Measurements from ENCODE around the gene GRIN2D.

Gene GRIN2D

DNA sequence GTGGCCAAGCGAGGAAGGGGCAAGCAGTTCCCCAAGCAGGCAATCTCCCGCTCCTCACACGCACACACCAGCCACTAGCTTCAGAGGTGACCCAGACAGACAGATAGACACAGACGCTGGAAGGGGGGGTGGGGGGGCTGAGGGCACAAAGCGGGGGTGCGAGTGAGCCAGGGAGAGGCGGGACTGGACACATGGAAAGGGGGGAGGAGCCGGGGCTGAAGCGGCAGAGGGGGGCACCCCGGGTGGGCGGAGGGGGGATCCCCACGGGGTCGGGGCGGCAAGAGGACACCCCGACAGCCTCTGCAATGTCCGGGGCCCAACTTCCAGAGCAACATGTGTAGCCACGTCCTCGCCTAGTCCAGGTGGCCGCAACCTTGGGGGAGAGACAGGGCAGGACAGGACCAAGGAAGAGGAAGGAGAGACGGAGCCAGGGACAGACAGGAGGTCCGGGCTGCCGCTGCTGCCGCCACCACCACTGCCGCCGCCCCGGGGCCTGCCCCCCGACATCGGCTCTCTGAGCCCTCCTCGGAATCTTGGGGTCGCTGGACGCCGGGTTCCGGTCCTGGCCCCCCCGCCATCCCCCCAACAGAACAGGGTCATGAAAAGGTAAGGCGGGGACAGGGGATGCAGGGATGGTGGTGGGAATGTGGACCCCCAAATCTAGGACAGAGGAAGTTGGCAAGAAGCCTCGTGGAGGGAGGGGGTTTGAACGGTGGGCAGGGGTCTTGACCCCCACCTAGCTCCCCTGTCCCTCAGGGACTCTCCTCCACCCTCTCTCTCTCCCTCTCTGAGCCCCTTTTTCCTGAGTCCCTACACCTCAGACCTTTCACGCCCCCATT, 1.1 kb downstream of the GRIN2D start:
- no peak overlapping the region for H3K27ac ChIP-seq (ENCODE audit: low read depth, low read length, poor library complexity, severe bottlenecking)
- peaks cover 14% of the 10 kb centered on the region for H3K4me1 ChIP-seq (ENCODE audit: insufficient read depth, low read length, severe bottlenecking)
- H4K20me1 ChIP-seq (ENCODE audit: insufficient read depth, low read length): no peaks in the 10 kb centered on the region
- H3K9me2 ChIP-seq (ENCODE audit: low read depth, low read length): no peaks in the 10 kb centered on the region
- no peak overlapping the region for H2AFZ ChIP-seq (ENCODE audit: low read length)
- H3K36me3 ChIP-seq (ENCODE audit: insufficient read depth, low read length): no peaks in the 10 kb centered on the region
- no peak overlapping the region for H3K9ac ChIP-seq (ENCODE audit: low read length)
- no peak overlapping the region for H3K4me2 ChIP-seq (ENCODE audit: low read length)
- H3K27me3 ChIP-seq (ENCODE audit: insufficient read depth, low read length): peaks cover 8% of the 10 kb centered on the region; the same call in 1 of the 2 replicates
- H3K9me3 ChIP-seq (ENCODE audit: low read length): no peaks in the 10 kb centered on the region
- H3K79me2 ChIP-seq (ENCODE audit: insufficient read depth, low read length): no peaks in the 10 kb centered on the region
- H3K4me3 ChIP-seq (ENCODE audit: low read depth, low read length, poor library complexity, severe bottlenecking): no peak overlapping the region
- TF ChIP-seq, protein P1, sequence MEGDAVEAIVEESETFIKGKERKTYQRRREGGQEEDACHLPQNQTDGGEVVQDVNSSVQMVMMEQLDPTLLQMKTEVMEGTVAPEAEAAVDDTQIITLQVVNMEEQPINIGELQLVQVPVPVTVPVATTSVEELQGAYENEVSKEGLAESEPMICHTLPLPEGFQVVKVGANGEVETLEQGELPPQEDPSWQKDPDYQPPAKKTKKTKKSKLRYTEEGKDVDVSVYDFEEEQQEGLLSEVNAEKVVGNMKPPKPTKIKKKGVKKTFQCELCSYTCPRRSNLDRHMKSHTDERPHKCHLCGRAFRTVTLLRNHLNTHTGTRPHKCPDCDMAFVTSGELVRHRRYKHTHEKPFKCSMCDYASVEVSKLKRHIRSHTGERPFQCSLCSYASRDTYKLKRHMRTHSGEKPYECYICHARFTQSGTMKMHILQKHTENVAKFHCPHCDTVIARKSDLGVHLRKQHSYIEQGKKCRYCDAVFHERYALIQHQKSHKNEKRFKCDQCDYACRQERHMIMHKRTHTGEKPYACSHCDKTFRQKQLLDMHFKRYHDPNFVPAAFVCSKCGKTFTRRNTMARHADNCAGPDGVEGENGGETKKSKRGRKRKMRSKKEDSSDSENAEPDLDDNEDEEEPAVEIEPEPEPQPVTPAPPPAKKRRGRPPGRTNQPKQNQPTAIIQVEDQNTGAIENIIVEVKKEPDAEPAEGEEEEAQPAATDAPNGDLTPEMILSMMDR (IDR thresholded peaks at IDR 0.05; ENCODE audit: low read length): no peak
- TF ChIP-seq EZH2 (IDR thresholded peaks at IDR 0.05; ENCODE audit: borderline replicate concordance, low read length): no peak
- H3F3A ChIP-seq (ENCODE audit: insufficient read depth, low read length): 0 out of 2 replicates have a peak, but pooled peaks cover 4% of the 10 kb centered on the region

DNA sequence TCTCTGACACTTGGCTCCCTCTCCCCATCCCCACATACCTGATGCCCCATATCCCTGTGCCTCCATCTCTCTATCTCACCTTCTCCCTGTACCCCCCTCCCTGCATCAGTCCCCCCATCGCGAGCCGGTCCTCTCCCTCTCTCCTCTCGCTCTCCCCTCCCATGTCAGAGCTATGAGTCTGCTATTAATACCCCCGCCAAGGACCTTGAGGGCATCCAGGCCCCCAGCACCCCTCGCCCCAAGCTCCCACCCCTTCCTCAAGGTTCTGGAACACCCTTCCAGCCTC, 1.6 kb downstream of the GRIN2D start:
- Histone ChIP-seq H3K9ac (ENCODE audit: low read length) (no peak overlapping the region), H3K4me3 (ENCODE audit: low read depth, low read length, poor library complexity, severe bottlenecking) (no peak overlapping the region)

DNA sequence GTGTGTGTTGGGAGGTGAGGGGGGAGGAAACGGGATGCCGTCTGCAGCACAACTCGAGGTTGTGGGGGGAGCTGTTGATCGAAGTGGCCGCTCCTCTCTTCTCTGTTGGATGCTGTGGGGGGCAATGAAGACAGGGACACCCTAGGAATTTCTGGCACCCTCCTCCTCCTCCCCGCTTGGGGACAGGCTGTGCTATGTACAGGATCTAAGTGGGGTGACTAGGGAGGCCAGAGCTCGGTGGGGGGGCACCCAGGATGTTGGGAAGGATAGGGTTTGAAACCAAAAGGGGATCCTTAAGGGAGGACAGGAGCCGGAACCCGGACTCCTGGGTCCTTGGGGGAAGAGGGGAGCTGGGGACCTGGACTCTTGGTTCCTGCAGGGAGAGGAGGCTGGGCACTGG, 2.0 kb downstream of the GRIN2D start:
- Histone ChIP-seq H3K4me3 (ENCODE audit: low read depth, low read length, poor library complexity, severe bottlenecking) (no peak overlapping the region), H2AFZ (ENCODE audit: low read length) (no peak overlapping the region), H3K79me2 (ENCODE audit: insufficient read depth, low read length) (no peaks in the 10 kb centered on the region), H4K20me1 (ENCODE audit: insufficient read depth, low read length) (no peaks in the 10 kb centered on the region), H3K36me3 (ENCODE audit: insufficient read depth, low read length) (no peaks in the 10 kb centered on the region), H3K4me1 (ENCODE audit: insufficient read depth, low read length, severe bottlenecking) (peaks cover 15% of the 10 kb centered on the region), H3K9ac (ENCODE audit: low read length) (no peak overlapping the region), H3K27me3 (ENCODE audit: insufficient read depth, low read length) (peaks cover 8% of the 10 kb centered on the region; the same call in 1 of the 2 replicates), H3K9me3 (ENCODE audit: low read length) (no peaks in the 10 kb centered on the region), H3K27ac (ENCODE audit: low read depth, low read length, poor library complexity, severe bottlenecking) (no peak overlapping the region), H3K4me2 (ENCODE audit: low read length) (no peak overlapping the region), H3F3A (ENCODE audit: insufficient read depth, low read length) (0 out of 2 replicates have a peak, but pooled peaks cover 4% of the 10 kb centered on the region), H3K9me2 (ENCODE audit: low read depth, low read length) (no peaks in the 10 kb centered on the region)
- no peak for TF ChIP-seq EZH2 (IDR thresholded peaks at IDR 0.05; ENCODE audit: borderline replicate concordance, low read length)
- TF ChIP-seq, protein P1 (IDR thresholded peaks at IDR 0.05; ENCODE audit: low read length): no peak

More for the DNA sequence above, 1.6 kb downstream of the GRIN2D start:
- H3K79me2 ChIP-seq (ENCODE audit: insufficient read depth, low read length): no peaks in the 10 kb centered on the region
- peaks cover 8% of the 10 kb centered on the region; the same call in 1 of the 2 replicates for H3K27me3 ChIP-seq (ENCODE audit: insufficient read depth, low read length)
- H3F3A ChIP-seq (ENCODE audit: insufficient read depth, low read length): 0 out of 2 replicates have a peak, but pooled peaks cover 4% of the 10 kb centered on the region
- no peak overlapping the region for H3K27ac ChIP-seq (ENCODE audit: low read depth, low read length, poor library complexity, severe bottlenecking)
- TF ChIP-seq EZH2 (IDR thresholded peaks at IDR 0.05; ENCODE audit: borderline replicate concordance, low read length): no peak
- TF ChIP-seq, protein P1 (IDR thresholded peaks at IDR 0.05; ENCODE audit: low read length): no peak
- H4K20me1 ChIP-seq (ENCODE audit: insufficient read depth, low read length): no peaks in the 10 kb centered on the region
- no peaks in the 10 kb centered on the region for H3K9me3 ChIP-seq (ENCODE audit: low read length)
- H3K36me3 ChIP-seq (ENCODE audit: insufficient read depth, low read length): no peaks in the 10 kb centered on the region
- H3K4me2 ChIP-seq (ENCODE audit: low read length): no peak overlapping the region
- H2AFZ ChIP-seq (ENCODE audit: low read length): no peak overlapping the region
- peaks cover 15% of the 10 kb centered on the region for H3K4me1 ChIP-seq (ENCODE audit: insufficient read depth, low read length, severe bottlenecking)
- H3K9me2 ChIP-seq (ENCODE audit: low read depth, low read length): no peaks in the 10 kb centered on the region
